ENCODE data around the gene TTC33.

Gene TTC33

GRCh38 chr5:40560474-40561110 is 195.2 kb downstream of the TTC33 start:
- DNase-seq, result no peak

GRCh38 chr5:40559306-40559705 is 196.5 kb downstream of the TTC33 start:
- no peak for DNase-seq

GRCh38 chr5:40557501-40557900 is 198.3 kb downstream of the TTC33 start:
- peak; percentile 9 for DNase-seq

- DNase-seq, result no peak
These were observed 198.9 kb downstream of the TTC33 start for GRCh38 chr5:40556811-40557210.

- DNase-seq, result peak; percentile 6
These were observed 199.9 kb downstream of the TTC33 start for GRCh38 chr5:40555886-40556285.

GRCh38 chr5:40554813-40555212 is 200.9 kb downstream of the TTC33 start:
- no peak for DNase-seq

- DNase-seq, result no peak
These were observed 201.7 kb downstream of the TTC33 start for GRCh38 chr5:40554054-40554453.

GRCh38 chr5:40552981-40553380 is 202.8 kb downstream of the TTC33 start:
- DNase-seq, result no peak

- peak; percentile 6 for DNase-seq
These were observed 204.0 kb downstream of the TTC33 start for GRCh38 chr5:40551496-40552491.

- no peak for DNase-seq
These were observed 205.3 kb downstream of the TTC33 start for GRCh38 chr5:40550481-40550880.

- no peak for DNase-seq
These were observed 206.1 kb downstream of the TTC33 start for GRCh38 chr5:40549616-40550015.

GRCh38 chr5:40547994-40548575 is 207.7 kb downstream of the TTC33 start:
- no peak for DNase-seq

GRCh38 chr5:40547557-40547956 is 208.2 kb downstream of the TTC33 start:
- no peak for DNase-seq

- no peak for DNase-seq
These were observed 215.5 kb downstream of the TTC33 start for GRCh38 chr5:40540301-40540700.

GRCh38 chr5:40524677-40525076 is 231.1 kb downstream of the TTC33 start:
- no peak for DNase-seq

- DNase-seq, result no peak
These were observed 233.8 kb downstream of the TTC33 start for GRCh38 chr5:40521925-40522324.

- no peak for DNase-seq
These were observed 234.5 kb downstream of the TTC33 start for GRCh38 chr5:40521108-40521785.

- DNase-seq, result no peak
These were observed 237.3 kb downstream of the TTC33 start for GRCh38 chr5:40518485-40518917.

- DNase-seq, result no peak
These were observed 240.3 kb downstream of the TTC33 start for GRCh38 chr5:40515476-40515875.

- DNase-seq, result no peak
These were observed 240.8 kb downstream of the TTC33 start for GRCh38 chr5:40514976-40515375.

GRCh38 chr5:40511801-40512200 is 244.0 kb downstream of the TTC33 start:
- no peak for DNase-seq

- no peak for DNase-seq
These were observed 248.7 kb downstream of the TTC33 start for GRCh38 chr5:40507095-40507494.

GRCh38 chr5:40505031-40505430 is 250.7 kb downstream of the TTC33 start:
- DNase-seq, result no peak
